HG03280 (cell line): ENCODE measurements around the gene CABLES1.

Experiments
- ATAC-seq: cut with Tn5 transposase; IDR thresholded peaks from one replicate; pipeline ENCODE4 v1.9.1; 2021; ENCODE audit warnings: mild to moderate bottlenecking, moderate library complexity; ENCODE audit not compliant: unreplicated experiment

The CABLES1 gene

DNA sequence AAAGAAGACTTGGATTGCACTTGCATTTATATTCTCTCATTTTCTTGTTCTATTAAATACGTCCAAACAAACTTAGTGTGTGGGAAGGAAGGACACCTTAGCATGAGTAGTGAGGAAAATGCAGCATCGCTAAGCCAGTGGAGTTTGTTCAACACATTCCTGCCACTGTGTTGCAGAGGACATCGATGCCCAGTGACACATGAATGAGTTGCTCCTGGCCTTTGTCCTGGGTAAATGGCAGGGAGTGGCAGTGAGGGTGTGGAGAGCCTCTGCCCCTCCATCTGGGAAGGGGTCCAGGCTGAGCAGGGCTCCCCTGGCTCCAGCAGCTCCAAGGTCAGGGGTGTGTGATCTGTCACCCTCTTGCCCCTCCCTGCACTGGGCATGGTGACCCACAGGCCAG is 75.9 kb downstream of the CABLES1 start:
- ATAC-seq: no peak

GRCh38 chr18:23212161-23212560 is 76.9 kb downstream of the CABLES1 start:
- no peak for ATAC-seq

- no peak for ATAC-seq
Observed at GRCh38 chr18:23213200-23213599, 77.9 kb downstream of the CABLES1 start.

DNA sequence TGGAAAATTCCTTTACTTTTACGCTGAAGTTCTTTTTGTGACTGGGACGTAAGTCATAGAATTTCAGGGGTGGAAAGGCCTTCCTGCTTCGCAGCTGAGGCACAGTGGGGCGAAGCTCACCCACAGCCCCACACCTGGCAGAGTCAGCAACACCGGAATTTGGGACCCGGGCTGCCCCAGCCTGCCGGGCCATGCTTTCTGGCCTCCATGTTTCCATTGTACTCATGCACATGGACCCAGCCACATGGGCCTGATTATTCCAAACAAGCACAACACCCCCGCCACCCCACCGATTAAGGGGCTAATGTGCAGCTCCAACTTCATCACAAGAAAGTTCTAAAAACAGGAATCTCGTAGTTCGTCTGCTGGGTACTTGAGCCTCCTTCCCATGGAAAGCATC is 82.5 kb downstream of the CABLES1 start:
- ATAC-seq: no peak

- ATAC-seq: no peak
Observed at GRCh38 chr18:23220355-23220754, 85.1 kb downstream of the CABLES1 start.

DNA sequence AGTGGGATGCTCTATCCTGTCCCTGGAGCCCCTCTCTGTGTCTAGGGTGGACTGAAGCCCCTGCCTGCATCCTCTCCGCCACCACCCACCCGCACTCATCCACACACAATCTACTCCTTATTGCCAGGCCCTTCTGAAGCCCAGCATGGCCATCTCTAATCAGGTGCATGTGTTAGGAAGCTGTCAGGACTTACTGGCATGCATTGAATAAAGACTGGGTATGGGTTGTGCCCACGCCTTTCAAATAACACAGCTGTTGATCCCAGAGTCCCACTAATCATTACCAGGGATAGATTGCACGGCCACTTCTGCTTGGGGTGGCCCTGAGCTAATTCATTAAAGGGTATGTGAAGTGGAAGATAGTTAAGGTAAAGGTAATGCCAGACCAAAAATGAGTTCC is 88.4 kb downstream of the CABLES1 start:
- no peak for ATAC-seq

DNA sequence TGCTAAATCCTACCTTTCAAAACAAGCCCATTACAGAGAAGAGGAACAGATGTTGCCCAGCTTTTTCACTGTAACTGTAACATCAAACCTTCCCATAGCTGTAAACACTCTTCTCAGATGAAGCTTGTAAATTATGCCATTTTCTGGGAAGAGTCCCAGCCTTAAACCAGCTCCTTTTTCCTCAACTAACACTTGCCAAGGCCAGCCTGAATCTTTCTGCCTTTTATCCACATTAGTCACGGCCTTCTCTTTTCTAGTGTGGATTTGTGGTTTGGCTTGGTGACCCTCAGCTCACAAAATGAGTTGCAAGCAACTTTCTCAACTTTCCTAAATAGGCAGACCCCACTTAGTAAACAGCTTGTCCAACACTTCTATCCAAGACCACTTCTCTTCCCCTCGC is 90.2 kb downstream of the CABLES1 start:
- ATAC-seq: no peak

GRCh38 chr18:23226391-23226790 is 91.1 kb downstream of the CABLES1 start:
- ATAC-seq: no peak

DNA sequence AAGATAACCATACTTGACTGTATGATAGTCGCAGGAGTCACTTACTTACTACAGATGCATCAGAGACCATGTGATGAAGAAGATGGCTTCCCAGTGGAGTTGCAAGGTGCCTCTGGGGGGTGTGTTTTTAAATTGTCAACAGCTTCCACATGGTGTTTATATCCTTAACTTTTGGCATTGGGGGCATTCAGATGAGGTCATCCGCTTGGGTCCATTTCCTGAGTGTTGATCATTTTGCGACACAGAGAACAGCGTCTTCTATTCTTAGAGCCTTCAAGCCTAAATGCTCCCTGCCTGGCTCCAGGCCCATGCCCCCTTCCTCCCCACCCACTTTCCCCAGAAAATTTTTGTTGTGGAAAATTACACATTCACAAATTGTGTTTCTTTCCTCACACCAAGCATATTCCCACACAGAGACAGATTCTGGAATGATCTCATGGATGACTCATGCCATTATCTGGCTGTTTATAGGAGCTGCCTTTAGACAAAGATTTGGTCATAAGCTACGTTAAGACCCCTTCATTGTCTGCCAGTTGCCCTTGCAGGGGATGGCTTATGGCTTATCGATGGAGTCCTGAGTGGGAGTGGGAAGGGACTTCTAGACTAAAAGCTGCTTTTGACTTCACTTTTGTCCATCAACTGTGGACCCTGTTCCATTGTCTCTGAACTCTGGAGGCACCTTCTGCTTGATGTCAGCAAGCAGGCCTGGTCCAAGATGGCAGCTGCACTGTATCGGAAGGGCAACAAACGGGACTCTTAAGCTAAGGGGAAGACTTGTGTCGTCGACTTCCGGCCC is 91.8 kb downstream of the CABLES1 start:
- ATAC-seq: no peak

GRCh38 chr18:23227726-23228070 is 92.4 kb downstream of the CABLES1 start:
- ATAC-seq: no peak

DNA sequence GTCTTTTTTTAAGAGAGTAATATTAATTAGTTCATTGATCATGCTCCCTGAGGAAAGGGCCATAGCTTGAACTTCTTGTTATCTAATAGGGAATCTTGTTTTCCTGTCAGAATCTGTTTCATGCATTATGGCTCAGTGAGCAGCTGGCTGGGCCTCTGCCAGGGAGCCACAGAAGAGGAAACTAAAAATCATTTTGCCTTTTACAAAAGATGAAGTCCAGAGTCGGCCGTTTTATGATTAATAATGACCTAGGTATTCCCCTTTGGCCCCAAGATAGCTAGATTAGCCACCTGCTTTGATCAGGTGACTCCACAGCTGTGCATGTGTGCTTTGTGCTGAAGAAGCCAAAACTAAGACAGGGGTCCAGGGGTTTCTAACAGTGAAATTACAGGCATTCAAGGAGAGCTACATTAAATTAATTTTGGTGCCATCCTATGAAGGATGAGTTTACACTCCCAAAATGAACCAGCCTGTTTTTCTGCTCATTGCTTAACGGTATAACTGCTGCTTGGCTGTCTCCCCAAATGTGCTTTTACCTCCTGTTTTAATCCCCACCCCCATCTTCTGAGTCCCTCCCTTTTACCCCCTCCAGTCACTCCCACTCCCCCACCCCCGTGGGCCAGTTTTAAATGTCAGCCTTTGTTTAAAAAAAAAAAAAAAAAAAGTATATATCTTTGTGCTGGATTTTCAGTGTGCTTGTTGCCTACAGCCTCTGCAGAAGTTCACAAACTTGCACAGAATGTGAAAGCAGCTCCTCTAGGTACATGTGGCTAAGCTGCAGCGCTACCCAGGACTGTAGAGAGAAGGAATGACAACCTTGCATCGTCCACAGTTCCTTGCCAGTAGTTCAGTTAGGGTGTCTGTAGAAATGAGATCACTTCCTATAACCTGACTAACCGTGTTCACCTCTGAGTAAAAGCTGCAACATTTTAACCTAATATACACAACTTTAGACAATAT is 93.1 kb downstream of the CABLES1 start:
- peak; percentile 34 for ATAC-seq

DNA sequence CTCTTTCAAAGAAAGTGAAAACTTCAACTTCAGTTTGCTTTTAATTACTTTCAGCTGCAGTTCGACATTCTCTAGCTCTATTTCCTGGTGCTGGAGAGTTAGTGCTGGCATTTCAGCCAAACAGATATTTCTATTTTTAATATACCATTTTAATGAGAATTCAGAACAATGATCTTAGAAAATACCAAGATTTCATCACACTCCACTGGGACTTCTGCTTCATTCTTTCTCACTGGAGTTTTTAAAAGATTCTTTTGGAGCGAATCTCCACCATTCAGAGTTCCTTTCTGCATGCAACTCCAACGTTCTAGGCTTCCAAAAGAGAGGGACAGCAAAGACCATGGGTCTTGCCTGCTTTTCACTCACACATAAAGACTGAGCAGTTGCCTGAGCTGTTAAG is 94.2 kb downstream of the CABLES1 start:
- ATAC-seq: no peak

- ATAC-seq: no peak
Observed at GRCh38 chr18:23230686-23231085, 95.4 kb downstream of the CABLES1 start.

DNA sequence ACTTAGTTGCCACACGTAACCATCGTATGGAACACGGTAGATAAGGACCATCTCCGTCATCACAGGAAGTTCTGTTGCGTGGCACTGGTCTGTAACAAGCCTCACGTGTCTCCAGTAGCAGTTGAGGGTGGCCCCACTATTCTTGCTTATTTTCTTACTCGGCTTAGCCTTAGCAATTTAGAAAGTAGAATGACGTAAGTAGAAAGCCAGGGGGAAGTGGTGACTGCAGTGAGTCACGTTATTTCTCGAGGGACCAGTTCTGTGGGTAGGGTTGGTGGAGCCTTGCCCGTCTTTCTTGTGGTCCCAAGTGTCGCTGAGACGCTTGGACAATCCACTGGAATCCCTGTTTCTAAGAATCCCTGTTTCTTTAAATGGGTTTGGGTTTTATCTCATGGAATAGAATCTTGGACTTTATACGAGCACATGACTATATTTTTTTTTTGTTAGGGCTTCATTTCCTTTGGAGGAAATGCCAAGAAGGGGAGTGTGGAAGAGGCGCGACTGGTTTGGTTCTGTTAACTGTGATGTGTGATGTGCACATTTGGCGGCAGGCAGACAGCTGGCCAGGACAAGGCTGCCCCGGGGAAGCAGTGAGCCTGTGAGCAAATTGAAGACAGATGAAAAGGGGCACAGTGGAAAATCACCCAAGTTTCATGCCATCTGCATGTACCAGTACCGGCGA is 96.2 kb downstream of the CABLES1 start:
- ATAC-seq: peak; percentile 83

DNA sequence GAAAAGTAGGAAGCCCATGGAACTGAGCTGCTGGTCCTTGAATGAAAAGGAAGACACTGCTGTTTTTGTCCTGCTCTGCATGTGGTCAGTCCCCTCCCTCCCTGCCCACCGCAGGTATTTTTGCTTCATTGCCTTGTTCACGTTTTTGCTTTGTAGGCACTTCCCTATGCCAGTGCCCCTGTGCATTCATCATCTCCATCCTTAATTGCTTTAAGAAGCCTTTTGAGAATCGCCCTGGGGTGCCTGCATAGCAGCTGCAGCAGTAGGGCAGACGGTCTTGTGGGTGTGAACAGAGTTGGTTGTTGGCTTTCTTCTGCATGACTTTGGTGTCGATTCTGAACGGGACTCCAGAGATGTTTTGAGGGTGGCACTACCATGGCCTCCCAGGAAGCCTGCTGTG is 97.0 kb downstream of the CABLES1 start:
- ATAC-seq: no peak

GRCh38 chr18:23234619-23235018 is 99.3 kb downstream of the CABLES1 start:
- no peak for ATAC-seq

GRCh38 chr18:23235336-23235735 is 100.1 kb downstream of the CABLES1 start:
- no peak for ATAC-seq

GRCh38 chr18:23235860-23236259 is 100.6 kb downstream of the CABLES1 start:
- no peak for ATAC-seq

GRCh38 chr18:23236876-23237468 is 101.7 kb downstream of the CABLES1 start:
- ATAC-seq: no peak

DNA sequence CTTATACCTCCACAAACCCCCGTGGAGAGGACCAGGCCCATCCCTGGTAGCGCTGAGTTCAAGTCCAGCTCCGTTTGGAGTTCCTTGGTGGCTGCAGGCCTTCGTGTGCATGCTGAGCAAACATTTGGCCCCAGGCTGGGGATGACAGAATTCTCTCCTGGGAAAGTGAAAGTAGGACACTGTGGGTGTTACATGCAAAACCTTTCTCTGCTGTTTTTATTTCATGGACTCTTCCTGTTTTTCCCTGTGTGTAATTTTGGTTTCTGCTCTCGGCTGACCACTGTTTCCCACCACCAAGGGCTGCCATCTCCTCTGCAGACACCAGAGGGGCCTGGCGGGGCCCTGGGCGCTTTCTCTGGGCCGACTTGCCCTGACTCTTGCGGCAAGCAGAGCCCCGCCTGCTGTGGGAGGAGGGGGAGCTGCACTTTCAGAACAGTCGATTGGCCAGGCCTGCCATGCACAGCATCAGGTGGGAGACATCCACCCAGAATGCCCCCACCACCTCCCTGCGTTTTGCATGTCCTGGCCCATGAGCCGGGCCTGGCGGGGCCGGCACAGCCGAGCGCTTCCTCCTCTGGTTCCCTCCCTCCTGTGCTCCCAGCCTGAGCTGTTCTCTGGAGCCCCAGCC is 102.4 kb downstream of the CABLES1 start:
- peak; percentile 38 for ATAC-seq

- ATAC-seq: no peak
Observed at GRCh38 chr18:23238152-23238531, 102.9 kb downstream of the CABLES1 start.
